Body of pancreas (tissue), 4 donors: ENCODE data around the gene UGT1A8. TPM values are rescaled to one million over a fixed set of nuclear protein-coding genes. Genes with fewer than 3 reads are reported as not detected.
A peak's percentile ranks its signal among the peaks of the same experiment; 100 is the strongest.

Experiments used
- ATAC-seq: fragments of 150-250 bp; one replicate; pipeline ENCODE4 v1.9.1; 2016
- DNase-seq, 4 donors: peaks; one replicate each; pipeline ENCODE4 v3.0.0-alpha.2; 2019
- H3K27ac ChIP-seq, 4 donors: fragments of 200-600 bp; sonication (generic); 1 replicate in 3 of 4; 2 replicates in 1 of 4; pipeline versions ENCODE4 v1.5.1 to v1.6.1; 2016 to 2019; ENCODE audit warnings: mild to moderate bottlenecking in 1 of 4, mixed read lengths in 1 of 4, moderate library complexity in 1 of 4
- H3K27me3 ChIP-seq, 2 donors: fragments of 200-600 bp; sonication (generic); one replicate each; pipeline ENCODE4 v1.6.0; 2016; ENCODE audit warnings: mild to moderate bottlenecking in 1 of 2
- H3K36me3 ChIP-seq, 2 donors: fragments of 200-600 bp; sonication (generic); replicated peaks in 1 of 2; 2 replicates each; pipeline ENCODE4 v1.5.1; 2016; ENCODE audit warnings: low read depth in 2 of 2; ENCODE audit not compliant: insufficient read depth in 1 of 2
- H3K4me1 ChIP-seq: fragments of 200-600 bp; sonication (generic); one replicate; pipeline ENCODE4 v1.6.0; 2016
- H3K4me3 ChIP-seq, 2 donors: fragments of 200-600 bp; sonication (generic); 1 replicate in 1 of 2; 2 replicates in 1 of 2; pipeline ENCODE4 v1.5.1; 2016 to 2019
- H3K9me3 ChIP-seq, 3 donors: fragments of 200-600 bp; sonication (generic); 1 replicate in 2 of 3; 2 replicates in 1 of 3; pipeline ENCODE4 v1.5.1; 2016
- CTCF ChIP-seq, 7 experiments: fragments of 450-650 bp in 4 of 7; fragments of 200-600 bp in 3 of 7; sonication (generic) in 3 of 7; IDR thresholded peaks; one replicate each; pipeline ENCODE4 v1.5.1; 2016 to 2019; ENCODE audit warnings: antibody characterized with exemption in 7 of 7
- POLR2A ChIP-seq, 3 donors: fragments of 450-650 bp; IDR thresholded peaks; one replicate each; pipeline ENCODE4 v1.6.1; 2016; ENCODE audit warnings: antibody characterized with exemption in 3 of 3, mild to moderate bottlenecking in 2 of 3
- WGBS, 2 donors: methylation state at CpG; one replicate each; pipeline ENCODE4 v1.1.5; 2017; 5-methylcytosine and 5-hydroxymethylcytosine counted together
- intact Hi-C: fragments of 100-400 bp; cut with DNase I; formaldehyde crosslinking; loops from one replicate; pipeline ENCODE4 v1.15.1; 2023
- total RNA-seq, 2 donors: library from RNA; depleted of rRNA; stranded (reverse); fragments of >200 nt; gene quantifications; one replicate each; pipeline ENCODE4 v1.1.0, GENCODE V29; 2016

UGT1A8 gene
- total RNA-seq, 2 donors from 2014 or later: not detected

DNA sequence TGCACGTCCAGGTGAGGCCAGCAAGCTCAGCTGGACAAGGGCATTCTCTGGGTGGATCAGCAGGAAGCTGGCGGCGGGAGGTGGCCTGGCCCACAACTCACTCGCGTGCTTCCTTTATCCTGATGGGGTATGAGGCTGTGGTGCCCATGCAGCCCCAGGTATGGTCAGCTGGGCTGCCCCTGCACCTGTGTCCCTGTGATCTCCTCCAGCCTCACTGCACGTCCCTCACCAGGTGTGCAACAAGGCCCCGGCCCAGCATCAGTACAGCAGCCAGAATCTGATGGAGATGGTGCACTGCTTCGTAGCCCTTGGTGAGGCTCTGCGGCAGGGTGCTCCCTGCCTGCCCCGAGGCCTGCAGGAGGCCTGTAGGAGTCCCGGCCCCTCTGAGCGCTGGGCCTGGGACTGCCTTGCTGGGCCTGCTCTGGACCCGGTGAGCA lies 178.3 kb downstream of the UGT1A8 start:
- H3K4me3 ChIP-seq: no peak overlapping the region
- no peaks in the 10 kb centered on the region for H3K27me3 ChIP-seq
- no peaks in the 10 kb centered on the region for H3K36me3 ChIP-seq
- no peaks in the 10 kb centered on the region for H3K9me3 ChIP-seq
- DNase-seq (no peak), ATAC-seq (no peak)
- WGBS, 2 donors: 88 to 100% methylated on average over 1 to 13 of the region's 13 CpGs
- no peaks in the 10 kb centered on the region for H3K4me1 ChIP-seq
- H3K27ac ChIP-seq: no peak overlapping the region
- intact Hi-C loops: no loop called here
- no peak for TF ChIP-seq POLR2A (IDR thresholded peaks at IDR 0.05)
- no peak for TF ChIP-seq CTCF (IDR thresholded peaks at IDR 0.05)

- TF ChIP-seq CTCF (IDR thresholded peaks at IDR 0.05): no peak
- TF ChIP-seq POLR2A (IDR thresholded peaks at IDR 0.05): no peak
- ATAC-seq (no peak), DNase-seq (no peak)
- Histone ChIP-seq H3K9me3 (no peaks in the 10 kb centered on the region), H3K27ac (no peak overlapping the region), H3K27me3 (no peaks in the 10 kb centered on the region), H3K4me1 (no peaks in the 10 kb centered on the region), H3K4me3 (no peak overlapping the region), H3K36me3 (no peaks in the 10 kb centered on the region)
- intact Hi-C loops: no loop called here
- 81 to 88% methylated on average over 6 to 9 of the region's 9 CpGs for WGBS, 2 donors
These were observed 178.8 kb downstream of the UGT1A8 start for GRCh38 chr2:233796254-233796653.

GRCh38 chr2:233798335-233799086 lies 181.1 kb downstream of the UGT1A8 start:
- Histone ChIP-seq H3K36me3 (no peaks in the 10 kb centered on the region), H3K4me1 (no peaks in the 10 kb centered on the region), H3K27ac (no peak overlapping the region), H3K9me3 (no peaks in the 10 kb centered on the region), H3K4me3 (no peak overlapping the region), H3K27me3 (no peaks in the 10 kb centered on the region)
- 59 to 72% methylated on average over 13 to 14 of the region's 14 CpGs for WGBS, 2 donors
- TF ChIP-seq CTCF (IDR thresholded peaks at IDR 0.05) (no peak), POLR2A (IDR thresholded peaks at IDR 0.05) (no peak)
- DNase-seq (peak in 1 of 4 donors; percentile 3), ATAC-seq (no peak)
- intact Hi-C loops: no loop called here

DNA sequence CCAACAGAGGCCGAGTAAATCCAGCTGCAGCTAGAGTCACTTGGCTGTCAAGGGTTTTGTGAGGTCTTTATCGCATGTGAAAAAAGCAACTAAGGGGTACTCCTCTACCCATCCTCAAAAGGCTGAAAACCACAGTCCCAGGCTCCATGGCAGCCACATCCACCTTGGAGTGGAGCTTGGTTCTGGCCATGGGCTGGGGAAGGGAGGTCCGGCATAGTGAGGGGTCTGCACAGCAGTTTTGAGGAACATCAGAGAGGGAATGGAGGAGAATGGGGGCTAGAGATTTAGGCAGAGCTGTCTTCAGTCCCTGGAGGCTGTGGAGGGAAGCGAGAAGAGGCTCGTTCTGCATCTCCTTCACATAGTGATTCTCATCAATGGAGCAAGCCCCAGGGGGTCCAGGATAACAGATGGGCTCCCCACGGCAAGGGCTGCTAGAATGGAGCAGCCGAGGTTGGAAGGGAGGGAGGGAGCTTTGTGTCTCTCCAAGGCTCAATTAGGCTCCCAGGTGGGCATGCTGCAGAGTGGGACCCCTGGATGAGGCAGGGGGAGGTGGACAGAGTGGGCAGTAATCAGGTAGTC lies 181.7 kb downstream of the UGT1A8 start:
- H3K27ac ChIP-seq: no peak overlapping the region
- H3K36me3 ChIP-seq: no peaks in the 10 kb centered on the region
- H3K27me3 ChIP-seq: no peaks in the 10 kb centered on the region
- TF ChIP-seq CTCF (IDR thresholded peaks at IDR 0.05) (no peak), POLR2A (IDR thresholded peaks at IDR 0.05) (no peak)
- 46 to 51% methylated on average over 7 of the region's 7 CpGs for WGBS, 2 donors
- ATAC-seq (no peak), DNase-seq (no peak)
- no peaks in the 10 kb centered on the region for H3K9me3 ChIP-seq
- no peaks in the 10 kb centered on the region for H3K4me1 ChIP-seq
- H3K4me3 ChIP-seq: no peak overlapping the region
- intact Hi-C loops: no loop called here
